22Rv1 (cell line): ENCODE measurements around the gene FAM98B.

Experiments used
- H3K27ac ChIP-seq: fragments of 450-650 bp; 2 replicates; pipeline ENCODE4 v1.5.1; 2017
- CTCF ChIP-seq: fragments of 450-650 bp; IDR thresholded peaks from 2 replicates; pipeline ENCODE4 v1.5.1; 2017; ENCODE audit warnings: mild to moderate bottlenecking
- ZFX ChIP-seq: fragments of 450-650 bp; IDR thresholded peaks from 2 replicates; pipeline ENCODE4 v1.6.1; 2017; ENCODE audit warnings: antibody characterized with exemption, borderline replicate concordance

The FAM98B gene

DNA sequence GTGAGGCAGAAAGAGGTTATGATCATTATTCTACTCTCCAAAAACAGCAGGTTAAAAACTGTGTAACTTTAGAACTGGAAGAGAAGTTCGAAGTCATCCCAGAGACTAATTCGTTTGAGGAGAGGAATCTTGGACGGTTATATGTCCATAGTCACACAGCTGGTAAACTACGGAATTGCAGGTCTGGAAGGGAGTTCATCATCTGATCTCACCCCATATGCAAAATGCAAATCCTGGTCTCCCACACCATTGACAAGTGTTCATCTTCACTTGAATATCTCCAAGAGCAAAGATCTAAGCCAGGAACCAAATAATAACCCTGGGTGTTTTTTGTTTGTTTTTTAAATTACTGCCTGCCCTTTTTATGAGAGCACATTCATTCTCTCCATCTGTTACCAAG, 53.1 kb downstream of the FAM98B start:
- no peak for TF ChIP-seq ZFX
- no peak for TF ChIP-seq CTCF
- H3K27ac ChIP-seq, result no peak overlapping the region

DNA sequence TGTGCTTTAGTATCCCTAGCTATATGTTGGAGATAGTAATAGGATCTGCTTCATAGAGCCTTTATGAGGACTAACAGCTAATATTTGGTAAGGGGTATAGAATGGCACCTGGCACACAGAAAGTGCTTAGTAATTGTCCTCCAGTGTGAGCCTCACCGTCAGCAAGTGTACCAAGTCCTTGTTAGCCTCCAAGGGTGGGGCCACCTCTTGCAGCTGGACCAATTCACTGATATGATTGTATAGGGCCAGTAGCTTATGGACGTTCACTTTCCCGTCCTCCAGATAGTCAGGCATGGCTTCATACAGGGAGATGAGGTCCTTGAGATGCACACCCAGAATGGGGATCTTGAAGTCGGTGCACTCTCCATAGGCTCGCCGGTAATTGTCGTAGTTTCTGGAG, 53.6 kb downstream of the FAM98B start:
- TF ChIP-seq CTCF, result no peak
- TF ChIP-seq ZFX, result no peak
- no peak overlapping the region for H3K27ac ChIP-seq

- no peak overlapping the region for H3K27ac ChIP-seq
- TF ChIP-seq ZFX (no peak), CTCF (no peak)
Measured at GRCh38 chr15:38508647-38509046, 54.7 kb downstream of the FAM98B start.

- no peak for TF ChIP-seq ZFX
- TF ChIP-seq CTCF, result no peak
- no peak overlapping the region for H3K27ac ChIP-seq
Measured at GRCh38 chr15:38509152-38509551, 55.2 kb downstream of the FAM98B start.

DNA sequence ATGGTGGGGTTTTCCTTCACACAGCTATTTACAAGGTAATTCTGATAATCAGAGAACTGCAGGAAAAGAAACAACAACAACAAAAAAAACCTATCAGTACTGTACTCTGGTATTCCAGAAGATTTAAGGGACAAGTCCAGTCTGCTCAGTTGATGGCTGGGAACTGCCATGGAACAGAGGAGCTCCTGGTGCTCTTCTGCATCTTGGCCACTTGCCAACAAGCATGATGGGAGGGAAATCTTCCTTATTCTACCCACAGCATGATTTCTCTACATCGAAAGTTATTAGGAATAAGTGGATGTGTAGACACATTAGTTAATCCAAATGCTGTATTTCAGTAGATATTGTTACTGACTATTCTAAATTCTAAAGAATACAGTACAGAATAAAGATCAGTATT, 59.0 kb downstream of the FAM98B start:
- TF ChIP-seq ZFX, result no peak
- TF ChIP-seq CTCF, result no peak
- H3K27ac ChIP-seq, result no peak overlapping the region

- TF ChIP-seq CTCF (no peak), ZFX (no peak)
- H3K27ac ChIP-seq, result no peak overlapping the region
Measured at GRCh38 chr15:38514601-38515000, 60.7 kb downstream of the FAM98B start.

- TF ChIP-seq ZFX, result no peak
- TF ChIP-seq CTCF, result no peak
- H3K27ac ChIP-seq, result no peak overlapping the region
Measured at GRCh38 chr15:38516626-38517025, 62.7 kb downstream of the FAM98B start.
